ENCODE data around the gene HAVCR1. TPM values are rescaled to one million over a fixed set of nuclear protein-coding genes. Genes with fewer than 3 reads are reported as not detected.

The HAVCR1 gene
- total and polyA plus RNA-seq, 2 of the 13 experiments (the other 11 are each of a cell fraction or from before 2014, with no cell fraction given) = 0.93 to 12.3 TPM

- ChIA-PET CTCF (ENCODE audit: low intra/inter-chr PET ratio, low total read pairs) (no interaction called here), POLR2A (no interaction called here)
- H3K27me3 ChIP-seq (ENCODE audit: control insufficient read depth in 1 of 2, insufficient read depth in 2 of 2, low read length in 2 of 2) = peaks cover 1 to 6% of the 10 kb centered on the region in 2 experiments; a peak in 2 of 5 replicates
- H4K20me1 ChIP-seq (ENCODE audit: insufficient read depth, low read length) = no peaks in the 10 kb centered on the region
- no peak overlapping the region for H3K27ac ChIP-seq (ENCODE audit: extremely low read length, insufficient read depth, low read length)
- no peak overlapping the region for H3K9ac ChIP-seq (ENCODE audit: insufficient read depth, low read depth, low read length)
- no peaks in the 10 kb centered on the region for H3K79me2 ChIP-seq (ENCODE audit: insufficient read depth, low read length)
- no peak for DNase-seq (ENCODE audit: low spot score)
- FAIRE-seq = no peak
- TF ChIP-seq RELA (CRISPR knock-in tag; IDR thresholded peaks at IDR 0.05) (no peak), HOXA5 (CRISPR knock-in tag; IDR thresholded peaks at IDR 0.05) (no peak), ZMYM2 (CRISPR knock-in tag; IDR thresholded peaks at IDR 0.05) (no peak), SETDB1 (CRISPR knock-in tag; IDR thresholded peaks at IDR 0.05; ENCODE audit: borderline replicate concordance) (no peak), SALL2 (CRISPR knock-in tag; IDR thresholded peaks at IDR 0.05) (no peak), PCBP1 (IDR thresholded peaks at IDR 0.05; ENCODE audit: borderline replicate concordance, low read depth, low read length) (no peak), CBX2 (IDR thresholded peaks at IDR 0.05; ENCODE audit: low read depth, low read length) (no peak), CBX2 (CRISPR knock-in tag; IDR thresholded peaks at IDR 0.05; ENCODE audit: low read depth) (no peak), ZNF788 (CRISPR knock-in tag; IDR thresholded peaks at IDR 0.05; ENCODE audit: borderline replicate concordance) (no peak)
- WGBS (ENCODE audit: low lambda C conversion rate) = 56% methylated on average over 3 of the region's 3 CpGs
- in situ Hi-C loops (cut with HindIII; ENCODE audit: extremely low pct_ligation_motif_present, low pct_unique_long_range_greater_than_20kb) (no loop called here), intact Hi-C loops (cut with micrococcal nuclease; ENCODE audit: unreplicated experiment) (no loop called here)
- H3K4me3 ChIP-seq (replicated peaks in 1 of 3; ENCODE audit: insufficient read depth in 1 of 3, low read depth in 2 of 3, low read length in 3 of 3) = no peak overlapping the region
- no peak overlapping the region for H3K4me2 ChIP-seq (ENCODE audit: low read depth, low read length)
- H3K36me3 ChIP-seq (replicated peaks in 1 of 2; ENCODE audit: control insufficient read depth in 1 of 2, insufficient read depth in 2 of 2, low read length in 2 of 2) = no peaks in the 10 kb centered on the region
- H2AFZ ChIP-seq (ENCODE audit: low read length) = no peak overlapping the region
- ATAC-seq = no peak
- H3K4me1 ChIP-seq (ENCODE audit: insufficient read depth, low read length) = peaks cover 12% of the 10 kb centered on the region; the same call in 1 of the 2 replicates
- H3K9me3 ChIP-seq (ENCODE audit: low read length) = no peaks in the 10 kb centered on the region
- no TSS peak for BruUV-seq (replicated peaks)
These were observed 48.6 kb upstream of the HAVCR1 start for GRCh38 chr5:157107508-157107907.
